ENCODE results near the gene MASTL. TPM values are rescaled to one million over a fixed set of nuclear protein-coding genes. Genes with fewer than 3 reads are reported as not detected.

The MASTL gene
- polyA plus RNA-seq, 1 of the 3 experiments (the other 2 are of a cell fraction): 5.8 TPM

DNA sequence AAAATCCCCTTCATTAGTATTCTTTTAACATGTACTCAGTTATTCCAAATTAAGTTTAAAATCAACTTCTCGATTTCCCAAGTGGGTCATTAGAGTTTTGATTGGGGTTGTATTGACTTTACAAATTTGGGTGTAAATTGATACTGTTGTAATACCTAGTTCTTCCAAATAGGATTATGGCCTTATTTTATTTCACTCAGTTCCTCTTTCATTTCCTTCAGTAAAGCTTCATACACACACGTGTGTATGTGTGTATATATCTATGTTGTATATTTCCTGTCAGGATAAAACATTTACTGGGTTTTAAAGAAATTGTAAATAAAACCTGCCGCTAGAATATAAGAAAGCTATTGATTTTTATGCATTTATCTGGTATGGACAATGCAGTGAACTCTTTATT, 16.9 kb upstream of the MASTL start:
- Histone ChIP-seq H3K9me2 (no peaks in the 10 kb centered on the region), H3K27ac (ENCODE audit: low read depth in 2 of 2, low read length in 1 of 2) (no peak overlapping the region), H3K4me1 (ENCODE audit: control insufficient read depth in 1 of 2, insufficient read depth in 2 of 2, low read depth in 1 of 2, low read length in 1 of 2) (no peaks in the 10 kb centered on the region), H3K4me3 (ENCODE audit: low read depth in 2 of 2, low read length in 1 of 2) (no peak overlapping the region), H2AFZ (ENCODE audit: low read depth) (no peak overlapping the region), H3K9me3 (no peaks in the 10 kb centered on the region; the same call in 1 of the 2 replicates), H3K36me3 (replicated peaks in 1 of 2; ENCODE audit: control insufficient read depth in 1 of 2, insufficient read depth in 2 of 2, low read length in 1 of 2) (peaks cover 70 to 82% of the 10 kb centered on the region in 2 experiments), H3K79me2 (ENCODE audit: insufficient read depth) (peaks cover 43% of the 10 kb centered on the region; the same call in 1 of the 2 replicates), H3K4me2 (no peak overlapping the region), H3K27me3 (ENCODE audit: insufficient read depth) (no peaks in the 10 kb centered on the region), H4K20me1 (ENCODE audit: insufficient read depth) (no peaks in the 10 kb centered on the region), H3F3A (replicated peaks; ENCODE audit: insufficient read depth) (peaks cover 17% of the 10 kb centered on the region), H3K9ac (no peak overlapping the region)
- DNase-seq: no peak
- 95% methylated on average over 3 of the region's 3 CpGs for WGBS (ENCODE audit: low lambda C conversion rate)
- POLR2A ChIA-PET: no interaction called here
- no peak for TF ChIP-seq SIN3A (IDR thresholded peaks at IDR 0.05; ENCODE audit: borderline replicate concordance, low read depth, low read length)
- TF ChIP-seq EP300 (IDR thresholded peaks at IDR 0.05; ENCODE audit: borderline replicate concordance in 1 of 2, low read depth in 1 of 2, low read length in 1 of 2): no peak
- TF ChIP-seq RXRA (IDR thresholded peaks at IDR 0.05; ENCODE audit: borderline replicate concordance, low read depth): no peak
- CTCF ChIA-PET: no interaction called here

GRCh38 chr10:27143686-27144085, 11.5 kb upstream of the MASTL start:
- ChIA-PET CTCF (interaction anchor here (0.6 to 1.6 kb wide), 3 partner anchors 10 to 103 kb away, joined by 3 to 7 read pairs (median 3); partner anchors contain the start of gene YME1L1), POLR2A (no interaction called here)
- Histone ChIP-seq H3K9me3 (no peaks in the 10 kb centered on the region; the same call in 1 of the 2 replicates), H4K20me1 (ENCODE audit: insufficient read depth) (peaks cover 23% of the 10 kb centered on the region), H3K36me3 (replicated peaks in 1 of 2; ENCODE audit: control insufficient read depth in 1 of 2, insufficient read depth in 2 of 2, low read length in 1 of 2) (peaks cover 64 to 91% of the 10 kb centered on the region in 2 experiments), H3K4me2 (no peak overlapping the region), H3K4me1 (ENCODE audit: control insufficient read depth in 1 of 2, insufficient read depth in 2 of 2, low read depth in 1 of 2, low read length in 1 of 2) (no peaks in the 10 kb centered on the region), H3K9ac (no peak overlapping the region), H2AFZ (ENCODE audit: low read depth) (no peak overlapping the region), H3F3A (replicated peaks; ENCODE audit: insufficient read depth) (peaks cover 15% of the 10 kb centered on the region), H3K9me2 (no peaks in the 10 kb centered on the region), H3K27me3 (ENCODE audit: insufficient read depth) (no peaks in the 10 kb centered on the region), H3K4me3 (ENCODE audit: low read depth in 2 of 2, low read length in 1 of 2) (no peak overlapping the region), H3K27ac (ENCODE audit: low read depth in 2 of 2, low read length in 1 of 2) (no peak overlapping the region), H3K79me2 (ENCODE audit: insufficient read depth) (peaks cover 78% of the 10 kb centered on the region)
- no peak for DNase-seq
- no peak for TF ChIP-seq ELF1 (IDR thresholded peaks at IDR 0.05)
- no peak for TF ChIP-seq MAX (IDR thresholded peaks at IDR 0.05; ENCODE audit: low read depth)
- TF ChIP-seq RCOR1 (IDR thresholded peaks at IDR 0.05; ENCODE audit: low read length): no peak
- TF ChIP-seq MXI1 (IDR thresholded peaks at IDR 0.05; ENCODE audit: low read depth, low read length): no peak
- WGBS (ENCODE audit: low lambda C conversion rate): 88% methylated on average over 1 of the region's 1 CpG

DNA sequence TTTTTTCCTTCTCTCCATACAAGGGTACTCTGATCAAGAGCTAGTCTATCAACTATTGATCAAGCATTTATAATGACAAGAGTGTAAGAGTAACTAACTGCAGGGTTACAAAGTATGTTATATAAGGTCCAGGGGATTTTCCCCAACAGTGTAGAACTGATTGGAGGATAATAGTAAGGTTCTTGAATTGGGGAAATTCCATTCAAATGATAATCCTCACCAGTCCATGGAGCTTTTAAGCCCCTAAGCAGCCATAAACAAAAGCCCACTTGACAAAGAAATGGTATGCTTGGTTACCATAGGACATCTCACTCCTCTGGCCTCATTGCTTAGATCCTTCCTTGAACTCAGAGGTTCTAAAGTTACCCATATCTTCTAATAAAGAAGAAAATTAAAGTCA, 9.2 kb upstream of the MASTL start:
- H3K4me2 ChIP-seq: no peak overlapping the region
- no peak overlapping the region for H2AFZ ChIP-seq (ENCODE audit: low read depth)
- H3K27me3 ChIP-seq (ENCODE audit: insufficient read depth): no peaks in the 10 kb centered on the region
- peaks cover 61 to 76% of the 10 kb centered on the region in 2 experiments for H3K36me3 ChIP-seq (replicated peaks in 1 of 2; ENCODE audit: control insufficient read depth in 1 of 2, insufficient read depth in 2 of 2, low read length in 1 of 2)
- peaks cover 95% of the 10 kb centered on the region for H3K79me2 ChIP-seq (ENCODE audit: insufficient read depth)
- H3K9me3 ChIP-seq: no peaks in the 10 kb centered on the region
- ChIA-PET CTCF (interaction anchor here (0.9 to 1.7 kb wide), 2 partner anchors 39 to 285 kb away, joined by 3 read pairs; partner anchors contain the start of gene ABI1), POLR2A (no interaction called here)
- peaks cover 13% of the 10 kb centered on the region for H3F3A ChIP-seq (replicated peaks; ENCODE audit: insufficient read depth)
- no peak for DNase-seq
- no peak for TF ChIP-seq NRF1 (IDR thresholded peaks at IDR 0.05; ENCODE audit: low read depth, low read length)
- TF ChIP-seq FOXM1 (IDR thresholded peaks at IDR 0.05; ENCODE audit: low read depth): no peak
- TF ChIP-seq FOSL2 (IDR thresholded peaks at IDR 0.05; ENCODE audit: borderline replicate concordance, low read depth): no peak
- no peak for TF ChIP-seq JUND (IDR thresholded peaks at IDR 0.05)
- TF ChIP-seq TEAD4 (IDR thresholded peaks at IDR 0.05; ENCODE audit: borderline replicate concordance, insufficient read depth): no peak
- TF ChIP-seq MEF2A (IDR thresholded peaks at IDR 0.05; ENCODE audit: borderline replicate concordance, low read depth): no peak
- TF ChIP-seq SMC3 (IDR thresholded peaks at IDR 0.05; ENCODE audit: low read depth, low read length): no peak
- no peak for TF ChIP-seq ZBTB33 (IDR thresholded peaks at IDR 0.05; ENCODE audit: borderline replicate concordance, low read depth)
- no peak for TF ChIP-seq MAX (IDR thresholded peaks at IDR 0.05; ENCODE audit: low read depth)
- no peak for TF ChIP-seq POLR2AphosphoS5 (IDR thresholded peaks at IDR 0.05; ENCODE audit: low read depth, low read length)
- TF ChIP-seq EP300 (IDR thresholded peaks at IDR 0.05; ENCODE audit: borderline replicate concordance in 1 of 2, low read depth in 1 of 2, low read length in 1 of 2): no peak
- no peak for TF ChIP-seq EZH2phosphoT487 (IDR thresholded peaks at IDR 0.05; ENCODE audit: borderline replicate concordance, low read depth)
- TF ChIP-seq, protein P1, sequence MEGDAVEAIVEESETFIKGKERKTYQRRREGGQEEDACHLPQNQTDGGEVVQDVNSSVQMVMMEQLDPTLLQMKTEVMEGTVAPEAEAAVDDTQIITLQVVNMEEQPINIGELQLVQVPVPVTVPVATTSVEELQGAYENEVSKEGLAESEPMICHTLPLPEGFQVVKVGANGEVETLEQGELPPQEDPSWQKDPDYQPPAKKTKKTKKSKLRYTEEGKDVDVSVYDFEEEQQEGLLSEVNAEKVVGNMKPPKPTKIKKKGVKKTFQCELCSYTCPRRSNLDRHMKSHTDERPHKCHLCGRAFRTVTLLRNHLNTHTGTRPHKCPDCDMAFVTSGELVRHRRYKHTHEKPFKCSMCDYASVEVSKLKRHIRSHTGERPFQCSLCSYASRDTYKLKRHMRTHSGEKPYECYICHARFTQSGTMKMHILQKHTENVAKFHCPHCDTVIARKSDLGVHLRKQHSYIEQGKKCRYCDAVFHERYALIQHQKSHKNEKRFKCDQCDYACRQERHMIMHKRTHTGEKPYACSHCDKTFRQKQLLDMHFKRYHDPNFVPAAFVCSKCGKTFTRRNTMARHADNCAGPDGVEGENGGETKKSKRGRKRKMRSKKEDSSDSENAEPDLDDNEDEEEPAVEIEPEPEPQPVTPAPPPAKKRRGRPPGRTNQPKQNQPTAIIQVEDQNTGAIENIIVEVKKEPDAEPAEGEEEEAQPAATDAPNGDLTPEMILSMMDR (IDR thresholded peaks at IDR 0.05): no peak
- H3K9me2 ChIP-seq: no peaks in the 10 kb centered on the region
- no peak overlapping the region for H3K4me3 ChIP-seq (ENCODE audit: low read depth in 2 of 2, low read length in 1 of 2)
- H4K20me1 ChIP-seq (ENCODE audit: insufficient read depth): peaks cover 46% of the 10 kb centered on the region
- H3K4me1 ChIP-seq (ENCODE audit: control insufficient read depth in 1 of 2, insufficient read depth in 2 of 2, low read depth in 1 of 2, low read length in 1 of 2): no peaks in the 10 kb centered on the region
- no peak overlapping the region for H3K9ac ChIP-seq
- H3K27ac ChIP-seq (ENCODE audit: low read depth in 2 of 2, low read length in 1 of 2): no peak overlapping the region

Data from SK-N-SH (cell line).